Activated T-helper 2 cell treated with anti-CD3 and anti-CD28 coated beads, Interferon-gamma antibody, Interleukin-2, Interleukin-4, amounts not matched to agents 10 μg/mL and 5 μg/mL and 100 μg/mL, durations not matched to agents 14 hours and 24 hours and 36 hours (primary cell): ENCODE measurements around the gene RASAL2. TPM values are rescaled to one million over a fixed set of nuclear protein-coding genes. Genes with fewer than 3 reads are reported as not detected.
"Not testable (repeated sequence)": the region's sequence is repeated elsewhere in the genome, so short reads cannot be mapped to it uniquely, and the experiment has no call there.

Experiments used
- DNase-seq: peaks from one replicate; pipeline ENCODE4 v3.0.0; 2021; ENCODE audit warnings: low spot score
- H3K27ac Mint-ChIP-seq: one replicate; pipeline ENCODE4 v1.8.0; 2021; ENCODE audit warnings: mixed read lengths
- H3K27me3 Mint-ChIP-seq: one replicate; pipeline ENCODE4 v1.8.0; 2021; ENCODE audit warnings: low read depth, mixed read lengths
- H3K36me3 Mint-ChIP-seq: one replicate; pipeline ENCODE4 v1.8.0; 2021; ENCODE audit warnings: low read depth, mixed read lengths
- H3K4me1 Mint-ChIP-seq: one replicate; pipeline ENCODE4 v1.8.0; 2021; ENCODE audit warnings: low read depth, mixed read lengths
- H3K4me3 Mint-ChIP-seq: one replicate; pipeline ENCODE4 v1.8.0; 2021; ENCODE audit warnings: low read depth, mild to moderate bottlenecking, moderate library complexity, mixed read lengths
- H3K9me3 Mint-ChIP-seq: one replicate; pipeline ENCODE4 v1.8.0; 2021; ENCODE audit warnings: mixed read lengths
- intact Hi-C: fragments of 100-400 bp; cut with micrococcal nuclease; formaldehyde crosslinking; loops from one replicate; pipeline ENCODE4 v1.15.1; 2023
- total RNA-seq: library from RNA; stranded (reverse); gene quantifications from 2 replicates; pipeline ENCODE4 v1.2.3, GENCODE V29; 2022

Gene RASAL2
- total RNA-seq, 1 donor from 2014 or later = 0.43 TPM

DNA sequence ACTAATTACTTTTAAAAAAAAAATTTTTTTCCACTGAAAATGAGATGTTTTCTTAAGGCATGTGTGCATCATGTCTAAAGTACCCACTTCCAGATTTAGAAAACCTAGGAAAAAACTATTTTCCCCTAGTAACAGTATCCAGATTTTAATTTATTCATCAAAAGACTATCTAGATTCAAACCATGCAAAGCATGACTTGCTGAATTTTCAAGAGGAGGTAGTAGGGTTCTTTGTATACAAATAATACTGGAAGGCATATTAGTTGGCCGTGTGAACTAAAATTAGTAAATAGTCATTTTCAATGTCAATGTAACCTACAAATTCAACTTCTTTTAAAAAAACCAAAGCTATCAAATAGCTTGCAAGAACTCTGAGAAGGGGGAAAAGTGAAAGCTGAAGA is 213.4 kb downstream of the RASAL2 start:
- Mint-ChIP-seq H3K4me3 (no peak overlapping the region), H3K36me3 (no peaks in the 10 kb centered on the region), H3K27ac (no peak overlapping the region), H3K27me3 (no peaks in the 10 kb centered on the region), H3K9me3 (no peaks in the 10 kb centered on the region), H3K4me1 (no peaks in the 10 kb centered on the region)
- no peak for DNase-seq
- intact Hi-C loops = no loop called here

- Mint-ChIP-seq H3K4me1 (no peaks in the 10 kb centered on the region), H3K4me3 (no peak overlapping the region), H3K9me3 (no peaks in the 10 kb centered on the region), H3K27ac (no peak overlapping the region), H3K36me3 (no peaks in the 10 kb centered on the region), H3K27me3 (no peaks in the 10 kb centered on the region)
- intact Hi-C loops = no loop called here
- DNase-seq = no peak
Observed at GRCh38 chr1:178308438-178308837, 214.5 kb downstream of the RASAL2 start.

DNA sequence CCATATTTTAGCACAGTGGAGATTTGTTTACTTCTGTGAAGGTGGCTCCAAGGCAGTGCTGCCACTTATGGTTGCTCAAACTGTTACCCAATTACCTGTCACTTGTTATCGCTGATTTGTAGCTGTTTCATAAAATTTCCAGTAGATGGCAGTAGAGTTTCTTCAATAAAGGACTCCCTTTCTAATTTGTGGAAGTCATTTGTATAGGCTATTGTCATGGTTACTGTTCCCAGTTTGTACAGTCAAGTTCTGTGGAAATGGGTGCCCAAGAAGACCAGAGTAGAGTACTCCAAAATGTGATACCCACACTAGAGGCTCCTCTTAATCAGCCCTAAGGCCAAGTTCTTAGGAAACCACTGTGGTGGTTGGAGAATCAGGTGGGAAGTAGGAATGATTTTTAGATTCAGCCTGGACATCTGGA is 216.8 kb downstream of the RASAL2 start:
- Mint-ChIP-seq H3K9me3 (no peaks in the 10 kb centered on the region), H3K4me3 (no peak overlapping the region), H3K27ac (no peak overlapping the region), H3K27me3 (no peaks in the 10 kb centered on the region), H3K4me1 (no peaks in the 10 kb centered on the region), H3K36me3 (no peaks in the 10 kb centered on the region)
- intact Hi-C loops = loop anchor here (5.0 kb wide), 1 partner anchor 192 kb away; no protein-coding TSS in a partner anchor
- DNase-seq = no peak

- Mint-ChIP-seq H3K27me3 (no peaks in the 10 kb centered on the region), H3K36me3 (no peaks in the 10 kb centered on the region), H3K4me1 (no peaks in the 10 kb centered on the region), H3K9me3 (no peaks in the 10 kb centered on the region), H3K4me3 (no peak overlapping the region), H3K27ac (no peak overlapping the region)
- intact Hi-C loops = loop anchor here (5.0 kb wide), 1 partner anchor 191 kb away; no protein-coding TSS in a partner anchor
- no peak for DNase-seq
Observed at GRCh38 chr1:178311164-178311563, 217.3 kb downstream of the RASAL2 start.

GRCh38 chr1:178320280-178320982 is 226.5 kb downstream of the RASAL2 start:
- H3K9me3 Mint-ChIP-seq, H3K4me3 Mint-ChIP-seq, DNase-seq, H3K27me3 Mint-ChIP-seq, intact Hi-C loops, H3K4me1 Mint-ChIP-seq, H3K36me3 Mint-ChIP-seq, H3K27ac Mint-ChIP-seq: not testable (repeated sequence)

GRCh38 chr1:178323067-178323466 is 229.2 kb downstream of the RASAL2 start:
- intact Hi-C loops = no loop called here
- Mint-ChIP-seq H3K27ac (no peak overlapping the region), H3K27me3 (peaks cover 1% of the 10 kb centered on the region), H3K4me3 (no peak overlapping the region), H3K9me3 (no peaks in the 10 kb centered on the region), H3K36me3 (no peaks in the 10 kb centered on the region), H3K4me1 (no peaks in the 10 kb centered on the region)
- no peak for DNase-seq

- intact Hi-C loops = no loop called here
Observed at GRCh38 chr1:178324003-178324402, 230.1 kb downstream of the RASAL2 start.

GRCh38 chr1:178328728-178329127 is 234.8 kb downstream of the RASAL2 start:
- H3K27ac Mint-ChIP-seq = no peak overlapping the region
- H3K4me3 Mint-ChIP-seq = no peak overlapping the region
- peaks cover 1% of the 10 kb centered on the region for H3K27me3 Mint-ChIP-seq
- no peak for DNase-seq
- intact Hi-C loops = no loop called here
- no peaks in the 10 kb centered on the region for H3K36me3 Mint-ChIP-seq
- H3K4me1 Mint-ChIP-seq = no peaks in the 10 kb centered on the region
- no peaks in the 10 kb centered on the region for H3K9me3 Mint-ChIP-seq

More at GRCh38 chr1:178324003-178324402, 230.1 kb downstream of the RASAL2 start:
- Mint-ChIP-seq H3K4me3 (no peak overlapping the region), H3K9me3 (no peaks in the 10 kb centered on the region), H3K36me3 (no peaks in the 10 kb centered on the region), H3K27ac (no peak overlapping the region), H3K4me1 (no peaks in the 10 kb centered on the region), H3K27me3 (peaks cover 1% of the 10 kb centered on the region)
- DNase-seq = no peak

DNA sequence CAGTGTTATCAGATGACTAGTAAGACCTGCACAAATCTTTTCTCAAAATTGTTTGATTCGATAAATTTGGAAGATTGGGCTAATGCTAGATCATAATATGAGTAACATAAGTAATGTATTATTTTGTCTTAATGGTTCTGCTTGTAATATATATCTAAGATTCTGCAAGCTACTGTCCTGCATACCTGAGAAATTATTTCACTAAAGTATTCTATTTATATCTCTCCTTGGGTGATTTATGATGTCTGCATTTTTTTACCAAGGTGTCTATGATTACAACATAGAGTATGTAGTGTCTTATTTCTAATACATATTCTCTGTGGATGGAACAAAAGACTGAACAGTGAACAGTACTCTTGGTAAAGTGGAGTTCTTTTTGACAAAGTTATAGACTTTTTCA is 236.2 kb downstream of the RASAL2 start:
- Mint-ChIP-seq H3K9me3 (no peaks in the 10 kb centered on the region), H3K36me3 (no peaks in the 10 kb centered on the region), H3K4me1 (no peaks in the 10 kb centered on the region), H3K4me3 (no peak overlapping the region), H3K27me3 (peaks cover 1% of the 10 kb centered on the region), H3K27ac (no peak overlapping the region)
- intact Hi-C loops = no loop called here
- DNase-seq = no peak

DNA sequence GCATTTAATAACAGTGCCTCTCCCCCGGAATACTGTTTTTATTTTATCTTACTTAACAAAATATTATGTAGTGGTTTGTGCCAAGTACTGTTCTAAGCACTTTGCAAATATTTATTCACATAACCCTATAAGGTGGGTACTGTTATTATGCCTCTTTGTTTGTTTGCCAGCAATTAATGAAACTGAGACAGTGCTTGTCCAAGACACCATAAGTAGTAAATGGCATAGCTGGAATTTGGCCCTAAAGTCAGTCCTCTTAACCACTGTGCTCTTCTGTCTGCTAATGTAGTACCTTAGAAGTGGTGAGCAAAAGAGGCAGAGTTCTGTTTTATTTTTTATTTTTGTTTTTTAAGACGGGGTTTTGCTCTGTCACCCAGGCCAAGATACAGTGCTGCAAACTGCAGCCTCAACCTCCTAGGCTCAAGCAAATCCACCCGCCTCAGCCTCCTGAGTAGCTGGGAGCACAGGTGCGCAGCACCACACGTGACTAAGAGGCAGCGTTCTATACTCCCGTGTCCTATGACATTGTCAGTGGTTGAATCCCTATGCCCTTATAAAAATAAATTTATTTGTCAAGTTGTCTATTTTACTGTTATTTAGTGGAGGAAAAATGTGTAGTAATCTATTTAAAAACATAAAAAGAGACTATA is 237.1 kb downstream of the RASAL2 start:
- Mint-ChIP-seq H3K9me3 (no peaks in the 10 kb centered on the region), H3K27ac (no peak overlapping the region), H3K4me3 (no peak overlapping the region), H3K36me3 (no peaks in the 10 kb centered on the region), H3K27me3 (peaks cover 1% of the 10 kb centered on the region), H3K4me1 (no peaks in the 10 kb centered on the region)
- intact Hi-C loops = no loop called here
- DNase-seq = no peak

DNA sequence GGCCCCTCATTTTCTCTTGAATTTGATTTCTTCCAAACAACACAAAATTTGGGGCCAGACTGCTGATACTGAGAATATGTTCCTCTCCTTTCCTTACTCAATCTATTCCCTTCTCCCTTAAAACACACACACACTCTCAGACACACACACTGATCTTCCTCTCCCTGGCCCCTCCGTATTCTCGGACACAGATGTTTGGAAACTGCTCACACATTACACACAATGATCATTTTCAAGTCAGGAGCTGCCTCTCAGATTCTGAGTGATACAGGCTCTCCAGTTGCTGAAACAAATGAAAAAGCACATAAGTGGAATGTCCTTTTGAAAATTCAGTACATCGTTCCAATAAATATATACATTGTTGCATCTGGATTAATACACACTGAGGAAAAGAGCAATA is 241.5 kb downstream of the RASAL2 start:
- H3K4me3 Mint-ChIP-seq = no peak overlapping the region
- H3K27ac Mint-ChIP-seq = no peak overlapping the region
- intact Hi-C loops = no loop called here
- DNase-seq = no peak
- H3K27me3 Mint-ChIP-seq = no peaks in the 10 kb centered on the region
- no peaks in the 10 kb centered on the region for H3K9me3 Mint-ChIP-seq
- H3K36me3 Mint-ChIP-seq = no peaks in the 10 kb centered on the region
- no peaks in the 10 kb centered on the region for H3K4me1 Mint-ChIP-seq

- Mint-ChIP-seq H3K4me1 (no peaks in the 10 kb centered on the region), H3K27ac (no peak overlapping the region), H3K4me3 (no peak overlapping the region), H3K9me3 (no peaks in the 10 kb centered on the region), H3K27me3 (no peaks in the 10 kb centered on the region), H3K36me3 (no peaks in the 10 kb centered on the region)
- DNase-seq = no peak
- intact Hi-C loops = no loop called here
Observed at GRCh38 chr1:178337091-178337706, 243.3 kb downstream of the RASAL2 start.

GRCh38 chr1:178339834-178340233 is 245.9 kb downstream of the RASAL2 start:
- Mint-ChIP-seq H3K9me3 (no peaks in the 10 kb centered on the region), H3K36me3 (no peaks in the 10 kb centered on the region), H3K4me1 (no peaks in the 10 kb centered on the region), H3K27me3 (no peaks in the 10 kb centered on the region), H3K4me3 (no peak overlapping the region), H3K27ac (no peak overlapping the region)
- intact Hi-C loops = no loop called here
- no peak for DNase-seq
